ENCODE data around the gene HEATR3.

GRCh38 chr16:50136399-50136798 lies 70.6 kb downstream of the HEATR3 start:
- TF ChIP-seq ESRRA (IDR thresholded peaks at IDR 0.05; ENCODE audit: borderline replicate concordance, low read length) (no peak), POLR2A (IDR thresholded peaks at IDR 0.05; ENCODE audit: low read length) (no peak)
